ENCODE measurements around the gene GATA5.

The GATA5 gene, protein sequence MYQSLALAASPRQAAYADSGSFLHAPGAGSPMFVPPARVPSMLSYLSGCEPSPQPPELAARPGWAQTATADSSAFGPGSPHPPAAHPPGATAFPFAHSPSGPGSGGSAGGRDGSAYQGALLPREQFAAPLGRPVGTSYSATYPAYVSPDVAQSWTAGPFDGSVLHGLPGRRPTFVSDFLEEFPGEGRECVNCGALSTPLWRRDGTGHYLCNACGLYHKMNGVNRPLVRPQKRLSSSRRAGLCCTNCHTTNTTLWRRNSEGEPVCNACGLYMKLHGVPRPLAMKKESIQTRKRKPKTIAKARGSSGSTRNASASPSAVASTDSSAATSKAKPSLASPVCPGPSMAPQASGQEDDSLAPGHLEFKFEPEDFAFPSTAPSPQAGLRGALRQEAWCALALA

GRCh38 chr20:62475772-62476055 is at the start of gene GATA5:
GATA5 (minus strand) TSS chr20:62475995; CDS start chr20:62475521, 474 bp downstream.
- no peak for DNase-seq (ENCODE audit: low read depth)

DNA sequence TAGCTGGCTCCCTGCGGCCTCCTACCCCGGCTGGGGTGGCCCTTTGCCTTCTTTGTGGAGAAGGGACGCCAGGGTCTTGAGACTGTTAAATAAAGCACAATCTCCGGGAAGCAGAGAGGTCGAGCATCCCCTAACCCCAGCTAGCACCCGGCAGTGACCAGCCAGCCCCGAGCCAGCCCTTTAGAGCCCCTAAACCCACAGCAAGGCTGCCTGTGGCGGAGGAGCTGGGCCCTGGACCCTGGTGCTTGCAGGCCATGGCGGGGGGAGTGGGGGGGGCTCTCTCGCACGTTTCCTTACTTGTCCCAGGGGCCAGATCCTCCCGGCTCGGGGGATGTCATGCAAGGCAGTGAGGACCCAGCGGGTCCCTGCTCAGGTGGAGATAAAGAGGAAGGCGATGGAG is 49.2 kb upstream of the GATA5 start:
- no peak for DNase-seq (ENCODE audit: low read depth)

GRCh38 chr20:62524505-62524911 is 48.7 kb upstream of the GATA5 start:
- no peak for DNase-seq (ENCODE audit: low read depth)

- DNase-seq (ENCODE audit: low read depth), result peak; percentile 48
Measured at GRCh38 chr20:62523473-62524203, 47.8 kb upstream of the GATA5 start.

- no peak for DNase-seq (ENCODE audit: low read depth)
Measured at GRCh38 chr20:62522748-62523396, 47.1 kb upstream of the GATA5 start.

- DNase-seq (ENCODE audit: low read depth), result no peak
Measured at GRCh38 chr20:62519826-62520225, 44.0 kb upstream of the GATA5 start.

GRCh38 chr20:62518911-62519310 is 43.1 kb upstream of the GATA5 start:
- DNase-seq (ENCODE audit: low read depth), result no peak

- DNase-seq (ENCODE audit: low read depth), result no peak
Measured at GRCh38 chr20:62517901-62518610, 42.3 kb upstream of the GATA5 start.

GRCh38 chr20:62517168-62517567 is 41.4 kb upstream of the GATA5 start:
- DNase-seq (ENCODE audit: low read depth), result no peak

DNA sequence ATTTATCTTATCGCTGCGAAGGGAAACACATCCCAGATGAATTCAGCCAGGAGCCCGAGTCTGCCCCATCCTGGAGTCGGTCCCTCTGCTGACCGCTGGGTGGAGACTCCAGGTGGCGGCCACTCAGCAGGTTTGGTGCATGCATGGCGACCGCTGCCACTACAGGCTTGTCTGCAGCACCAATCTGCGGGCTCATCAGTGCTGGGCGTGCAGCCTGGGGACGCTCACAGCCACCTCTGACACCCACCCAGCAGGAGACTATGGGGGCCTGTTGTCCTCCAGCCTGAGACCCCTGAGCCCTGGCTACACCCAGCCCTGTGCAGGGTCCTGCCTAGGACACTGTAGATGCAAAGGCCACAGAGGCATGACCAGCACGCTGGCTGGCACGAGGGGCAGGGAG is 40.5 kb upstream of the GATA5 start:
- no peak for DNase-seq (ENCODE audit: low read depth)

DNA sequence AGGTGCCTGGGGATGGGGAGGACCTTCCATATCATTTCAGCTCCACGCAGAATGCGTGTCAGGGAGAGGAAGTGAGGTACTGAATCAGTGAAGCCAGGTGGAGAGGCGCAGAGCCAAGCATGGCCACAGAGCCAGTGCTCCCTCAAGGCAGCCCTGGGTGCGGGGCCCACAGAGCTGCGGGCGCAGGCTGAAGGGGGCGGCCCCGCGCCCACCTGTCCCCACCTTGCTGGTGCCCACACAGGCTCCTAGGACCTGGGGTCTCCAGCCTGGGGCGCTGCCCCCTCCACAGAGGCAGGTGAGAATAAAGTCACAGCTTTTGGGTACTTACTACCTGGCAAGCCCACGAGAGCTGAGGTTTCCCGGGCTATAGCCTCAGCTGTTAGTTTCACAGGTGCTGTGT is 40.0 kb upstream of the GATA5 start:
- DNase-seq (ENCODE audit: low read depth), result no peak

- DNase-seq (ENCODE audit: low read depth), result no peak
Measured at GRCh38 chr20:62515280-62515679, 39.5 kb upstream of the GATA5 start.

- DNase-seq (ENCODE audit: low read depth), result no peak
Measured at GRCh38 chr20:62513991-62514390, 38.2 kb upstream of the GATA5 start.

GRCh38 chr20:62511915-62512610 is 36.3 kb upstream of the GATA5 start:
- no peak for DNase-seq (ENCODE audit: low read depth)

GRCh38 chr20:62511300-62511914 is 35.6 kb upstream of the GATA5 start:
- DNase-seq (ENCODE audit: low read depth), result no peak

DNA sequence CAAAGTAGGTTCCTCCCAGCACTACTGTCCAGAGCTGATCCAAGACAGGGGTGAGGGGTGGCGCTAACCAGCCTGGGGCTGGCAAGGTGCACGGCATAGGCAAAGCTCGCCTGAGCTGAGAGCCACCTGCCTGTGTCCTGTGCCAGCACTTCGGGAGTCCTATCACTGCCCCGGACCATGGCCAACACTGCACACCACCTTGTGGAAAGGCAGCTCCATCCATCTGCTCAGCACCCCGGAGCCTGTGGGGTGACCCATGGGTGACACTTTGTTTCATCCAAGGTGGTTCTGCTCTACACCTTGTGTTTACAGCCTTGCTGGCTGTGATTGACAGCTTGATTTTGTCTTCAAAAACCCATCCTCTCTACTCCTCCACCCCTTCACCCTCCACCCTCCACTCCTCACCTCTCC is 32.9 kb upstream of the GATA5 start:
- DNase-seq (ENCODE audit: low read depth), result no peak

- DNase-seq (ENCODE audit: low read depth), result no peak
Measured at GRCh38 chr20:62507991-62508640, 32.3 kb upstream of the GATA5 start.

GRCh38 chr20:62507323-62507722 is 31.5 kb upstream of the GATA5 start:
- DNase-seq (ENCODE audit: low read depth), result no peak

DNA sequence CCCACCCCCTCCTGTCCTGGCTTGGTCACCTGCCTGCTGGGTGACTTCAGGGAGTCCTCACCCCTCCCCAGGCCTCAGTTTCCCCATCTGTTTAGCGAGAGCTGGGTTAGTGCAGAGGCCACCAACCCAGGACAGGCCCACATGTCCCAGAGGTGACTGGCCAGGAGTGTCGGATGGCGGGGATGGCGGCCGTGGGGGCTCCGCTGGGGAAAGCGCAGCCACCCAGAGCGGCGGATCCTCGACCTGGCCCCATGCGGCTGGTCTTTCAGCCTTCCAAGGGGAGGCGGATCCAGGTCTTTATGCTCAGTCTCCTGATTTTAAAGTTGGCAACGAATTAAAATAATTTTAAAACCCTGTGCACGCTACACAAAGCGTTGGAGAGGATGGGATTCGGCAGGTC is 31.0 kb upstream of the GATA5 start:
- no peak for DNase-seq (ENCODE audit: low read depth)

DNA sequence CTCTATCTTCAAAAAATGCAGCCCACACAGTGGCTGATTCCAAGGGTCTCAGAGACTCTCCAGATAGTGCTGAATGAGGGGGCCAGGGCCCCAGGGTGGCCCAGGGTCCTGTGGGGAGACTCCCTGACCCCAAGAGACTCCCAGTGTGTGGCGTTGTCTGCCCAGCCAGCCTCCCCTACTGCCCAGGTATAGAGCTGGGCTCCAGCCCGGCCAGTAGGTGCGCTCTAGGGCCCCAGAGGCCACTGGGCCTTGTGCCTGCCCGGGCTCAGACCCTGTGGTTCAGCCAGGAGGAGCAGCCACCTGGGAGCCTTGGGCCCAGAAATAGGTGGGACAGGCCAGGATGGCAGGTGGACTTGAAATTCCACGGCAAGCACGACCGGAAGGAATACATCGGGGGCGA is 30.3 kb upstream of the GATA5 start:
- no peak for DNase-seq (ENCODE audit: low read depth)

Measured in activated T-helper 9 cell treated with anti-CD3 and anti-CD28 coated beads, Interleukin-2, amount 50 U/mL, for 16 hours (primary cell).